Measurements from ENCODE around the gene ZBTB16.

GRCh38 chr11:114250180-114250579, 190.7 kb downstream of the ZBTB16 start:
- TF ChIP-seq CTCF (IDR thresholded peaks at IDR 0.05; ENCODE audit: poor library complexity, severe bottlenecking), result no peak
- no peak for TF ChIP-seq POLR2AphosphoS5 (IDR thresholded peaks at IDR 0.05)
